Astrocyte (in vitro differentiated cells and primary cell): ENCODE results near the gene RPP14.

Experiments used
- CTCF ChIP-seq: IDR thresholded peaks from 2 replicates; pipeline ENCODE4 v1.5.1; 2011; ENCODE audit warnings: low read depth, mild to moderate bottlenecking, inconsistent platforms, low read length, moderate library complexity; ENCODE audit not compliant: insufficient read depth
- EZH2 ChIP-seq: IDR thresholded peaks from 2 replicates; pipeline ENCODE4 v1.6.1; 2012; ENCODE audit warnings: mild to moderate bottlenecking, low read length, inconsistent platforms; ENCODE audit not compliant: insufficient read depth

- TF ChIP-seq CTCF (no peak), EZH2 (no peak)
Measured at GRCh38 chr3:58292866-58293265, 13.2 kb upstream of the RPP14 start.
